Activated CD4-positive, CD25-positive, alpha-beta regulatory T cell treated with anti-CD3 and anti-CD28 coated beads, Interleukin-2, amount 50 U/mL, for 72 hours (primary cell): ENCODE results near the gene HPN.
A peak's percentile ranks its signal among the peaks of the same experiment; 100 is the strongest.
"Not testable (repeated sequence)": the region's sequence is repeated elsewhere in the genome, so short reads cannot be mapped to it uniquely, and the experiment has no call there.

ENCODE experiments used
- DNase-seq: peaks from one replicate; pipeline ENCODE4 v3.0.0; 2021

Gene HPN

DNA sequence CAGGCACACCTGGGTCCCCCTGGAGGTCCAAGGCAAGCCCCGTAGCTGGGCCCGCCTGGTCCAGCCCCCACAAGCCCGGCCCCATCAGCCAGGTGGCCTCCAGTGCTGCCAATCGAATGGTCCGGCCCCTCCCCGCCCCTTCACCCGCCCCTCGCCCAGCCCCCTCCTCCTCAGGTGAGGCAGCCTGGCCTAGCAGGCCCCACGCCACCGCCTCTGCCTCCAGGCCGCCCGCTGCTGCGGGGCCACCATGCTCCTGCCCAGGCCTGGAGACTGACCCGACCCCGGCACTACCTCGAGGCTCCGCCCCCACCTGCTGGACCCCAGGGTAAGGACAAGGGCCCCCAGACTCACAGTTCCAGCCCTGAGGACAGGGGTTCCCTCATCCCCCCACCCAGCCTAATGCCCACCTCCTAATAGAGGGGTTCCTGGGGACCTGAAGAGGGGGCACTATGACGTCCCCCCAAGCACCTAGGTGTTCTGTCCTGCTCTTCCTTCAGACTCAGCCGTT, at the start of gene HPN:
Gene HPN, plus strand, starts transcription at position 174 of the 508 bp plus-strand sequence. CDS start 786 bp downstream, outside the sequence.
- no peak for DNase-seq

DNA sequence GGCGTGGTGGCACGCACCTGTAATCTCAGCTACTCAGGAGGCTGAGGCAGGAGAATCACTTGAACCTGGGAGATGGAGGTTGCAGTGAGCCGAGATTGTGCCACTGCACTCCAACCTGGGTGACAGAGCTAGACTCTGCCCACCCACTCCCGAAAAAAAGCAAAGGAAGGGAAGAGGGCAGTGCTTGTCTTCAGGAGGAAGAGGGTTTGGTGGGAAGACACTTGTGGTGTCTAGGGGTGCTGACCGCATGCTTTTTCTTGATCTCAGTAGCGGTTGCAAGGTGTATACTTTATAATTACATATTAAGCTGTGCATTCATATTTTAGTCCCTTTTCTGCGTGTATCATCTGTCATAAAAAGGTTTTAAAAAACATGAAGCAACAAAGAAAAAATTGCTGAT, 48.9 kb upstream of the HPN start:
- not testable (repeated sequence) for DNase-seq

- DNase-seq: no peak
Observed at GRCh38 chr19:34994286-34994642, 47.3 kb upstream of the HPN start.

GRCh38 chr19:34994643-34995541, 46.6 kb upstream of the HPN start:
- DNase-seq: no peak

- no peak for DNase-seq
Observed at GRCh38 chr19:34995551-34995950, 46.0 kb upstream of the HPN start.

DNA sequence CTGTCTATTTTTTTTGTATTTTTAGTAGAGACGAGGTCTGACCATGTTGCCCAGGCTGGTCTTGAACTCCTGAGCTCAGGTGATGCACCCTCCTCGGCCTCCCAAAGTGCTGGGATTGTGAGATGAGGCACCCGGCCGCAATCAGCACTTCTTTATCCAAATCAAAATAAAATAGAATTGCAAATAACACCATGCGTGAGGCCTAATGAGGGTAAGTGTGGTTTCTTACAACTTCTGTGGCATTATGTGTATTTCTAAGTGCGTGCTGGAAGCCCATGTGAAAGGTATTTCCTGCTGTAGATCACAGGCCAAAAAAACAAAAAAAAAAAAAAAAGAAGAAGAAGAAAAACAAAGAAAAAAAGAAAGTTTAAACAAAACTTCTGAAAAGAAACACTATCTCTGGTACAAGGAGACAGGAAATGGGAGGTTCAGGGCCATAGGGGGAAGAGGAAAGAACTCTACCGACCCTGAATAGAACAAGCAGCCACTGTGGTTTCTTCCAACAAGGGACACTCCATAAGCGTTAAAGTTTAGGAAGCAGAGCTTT, 44.4 kb upstream of the HPN start:
- DNase-seq: no peak

GRCh38 chr19:34998224-34998623, 43.3 kb upstream of the HPN start:
- DNase-seq: not testable (repeated sequence)

DNA sequence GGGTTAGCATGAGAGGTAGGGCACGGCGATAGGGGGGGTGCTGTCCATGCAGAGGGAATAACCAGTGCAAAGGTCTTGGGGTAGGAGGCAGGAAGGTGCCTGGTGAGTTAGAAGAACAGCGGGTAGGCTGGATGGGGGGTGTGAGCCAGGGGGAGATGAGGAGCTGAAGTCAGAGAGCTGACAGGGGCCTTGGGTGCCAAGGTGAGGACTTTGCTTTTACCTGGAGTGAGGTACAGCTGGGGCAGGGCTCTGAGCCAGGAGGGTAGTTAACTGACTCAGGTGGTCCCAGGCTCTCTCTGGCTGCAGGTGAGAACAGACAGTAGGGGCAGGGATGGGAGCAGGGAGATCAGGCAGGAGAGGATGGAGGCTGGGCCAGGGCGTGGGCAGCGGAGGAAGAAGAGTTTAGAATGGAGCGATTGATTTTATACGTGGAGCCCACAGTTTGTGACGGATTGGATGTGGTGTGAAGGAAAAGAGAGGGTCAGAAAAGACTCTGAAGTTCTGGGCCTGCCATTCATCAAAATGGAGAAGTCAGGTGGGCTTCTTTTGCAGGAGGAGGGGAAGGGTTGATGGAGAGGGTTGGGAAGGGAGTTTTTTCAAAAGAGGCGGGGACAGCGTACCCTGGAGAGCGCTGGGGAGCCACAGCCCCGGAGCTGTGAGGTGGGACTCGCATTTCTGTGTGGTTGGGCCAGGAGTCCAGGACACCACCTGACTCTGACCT, 42.6 kb upstream of the HPN start:
- no peak for DNase-seq

- DNase-seq: peak; percentile 82
Observed at GRCh38 chr19:34999498-35000337, 41.8 kb upstream of the HPN start, which contains the start of gene GRAMD1A. Gene GRAMD1A, plus strand, starts transcription at chr19:35000323. Its CDS starts 156 bp downstream, at chr19:35000479.

DNA sequence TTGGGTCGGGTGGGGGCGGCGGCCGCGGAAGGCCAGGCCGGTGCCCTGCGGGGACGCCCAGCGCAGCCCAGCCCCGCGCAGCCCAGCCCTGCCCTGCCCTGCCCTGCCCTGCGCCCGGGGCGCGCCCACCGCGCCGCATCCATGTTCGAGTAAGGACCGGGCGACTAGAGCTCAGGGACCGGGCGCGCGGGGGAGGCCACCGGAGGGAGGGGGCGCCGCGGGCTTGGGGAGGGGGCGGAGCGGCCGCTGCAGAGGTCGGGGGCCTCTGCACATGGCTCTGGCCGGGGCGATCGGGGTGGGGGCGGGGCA, 41.2 kb upstream of the HPN start:
- no peak for DNase-seq

DNA sequence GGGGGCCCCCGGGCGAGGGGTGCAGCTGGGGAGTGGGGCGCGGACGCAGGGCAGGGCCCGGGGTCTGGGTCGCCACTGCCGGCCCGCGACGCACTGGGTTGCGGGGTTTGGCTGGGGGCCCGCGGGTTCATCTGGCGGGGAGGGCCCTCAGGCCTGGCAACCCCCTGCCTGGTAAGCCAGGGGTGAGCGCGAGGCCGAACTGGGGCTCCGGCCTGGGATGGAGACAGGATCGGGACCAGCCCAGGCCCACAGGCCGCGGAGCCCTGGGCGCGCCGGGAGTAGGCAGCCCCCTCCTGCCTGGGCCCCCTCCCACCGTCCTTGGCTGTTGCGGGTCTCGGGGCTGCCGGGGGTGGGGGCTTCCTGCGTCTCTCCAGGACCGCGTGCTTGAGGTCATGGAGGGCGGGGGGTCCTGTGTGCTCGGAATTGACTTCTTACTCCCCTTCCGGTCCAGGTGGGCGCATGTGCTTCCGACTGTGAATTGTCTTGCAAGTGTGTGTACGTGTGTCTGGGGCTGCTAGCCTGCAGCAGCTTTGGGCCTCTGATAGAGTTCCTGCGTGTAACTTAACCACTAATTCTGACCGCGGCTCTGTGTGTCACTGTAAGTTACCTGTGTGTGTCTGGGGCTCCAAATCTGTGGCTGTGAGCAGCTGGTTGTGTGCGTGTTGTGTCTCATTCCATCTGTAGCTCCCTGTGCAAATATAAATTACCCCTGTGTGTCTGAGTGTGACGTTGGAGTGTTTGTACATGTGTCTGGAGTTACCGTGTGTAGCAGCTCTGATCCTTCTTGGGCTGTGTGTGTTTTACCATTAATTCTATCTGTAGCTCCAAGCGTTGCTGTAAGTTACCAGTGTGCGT, 40.6 kb upstream of the HPN start:
- peak; percentile 54 for DNase-seq

- DNase-seq: no peak
Observed at GRCh38 chr19:35002037-35002535, 39.4 kb upstream of the HPN start.

DNA sequence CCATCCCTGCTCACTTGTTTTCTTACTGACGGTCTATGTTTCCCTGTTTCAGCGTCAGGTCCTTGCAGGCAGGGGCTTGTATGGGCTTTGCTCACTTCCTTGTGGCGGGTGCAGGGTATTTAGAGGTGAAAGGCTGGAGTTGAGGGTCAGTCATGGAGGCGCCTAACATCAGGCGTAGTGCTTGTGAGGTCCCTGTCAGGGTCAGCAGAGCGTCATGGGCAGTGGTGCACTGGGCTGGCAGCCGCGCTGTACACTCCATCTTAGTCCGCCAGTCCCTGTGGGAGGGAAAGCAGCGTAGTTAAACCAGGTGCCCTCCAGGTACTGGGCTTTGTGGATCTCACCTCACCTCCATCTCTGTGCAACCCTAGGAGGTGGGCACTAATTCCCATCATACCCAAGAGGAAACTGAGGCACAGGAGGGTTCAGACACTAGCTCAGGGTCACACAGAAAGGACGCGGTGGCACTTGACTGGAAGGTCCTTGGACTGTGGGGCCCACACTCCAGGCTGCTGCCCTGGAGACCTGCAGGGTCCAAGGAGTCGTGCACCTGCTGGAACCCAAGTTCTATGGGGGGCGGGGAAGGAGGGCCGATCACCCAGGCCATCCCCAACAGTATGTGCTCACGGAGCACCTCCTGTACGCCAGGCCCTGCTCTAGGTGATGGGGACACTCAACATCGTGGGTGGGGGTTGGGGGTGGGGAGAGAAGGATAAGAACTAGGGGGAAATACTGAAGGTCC, 36.8 kb upstream of the HPN start:
- no peak for DNase-seq

DNA sequence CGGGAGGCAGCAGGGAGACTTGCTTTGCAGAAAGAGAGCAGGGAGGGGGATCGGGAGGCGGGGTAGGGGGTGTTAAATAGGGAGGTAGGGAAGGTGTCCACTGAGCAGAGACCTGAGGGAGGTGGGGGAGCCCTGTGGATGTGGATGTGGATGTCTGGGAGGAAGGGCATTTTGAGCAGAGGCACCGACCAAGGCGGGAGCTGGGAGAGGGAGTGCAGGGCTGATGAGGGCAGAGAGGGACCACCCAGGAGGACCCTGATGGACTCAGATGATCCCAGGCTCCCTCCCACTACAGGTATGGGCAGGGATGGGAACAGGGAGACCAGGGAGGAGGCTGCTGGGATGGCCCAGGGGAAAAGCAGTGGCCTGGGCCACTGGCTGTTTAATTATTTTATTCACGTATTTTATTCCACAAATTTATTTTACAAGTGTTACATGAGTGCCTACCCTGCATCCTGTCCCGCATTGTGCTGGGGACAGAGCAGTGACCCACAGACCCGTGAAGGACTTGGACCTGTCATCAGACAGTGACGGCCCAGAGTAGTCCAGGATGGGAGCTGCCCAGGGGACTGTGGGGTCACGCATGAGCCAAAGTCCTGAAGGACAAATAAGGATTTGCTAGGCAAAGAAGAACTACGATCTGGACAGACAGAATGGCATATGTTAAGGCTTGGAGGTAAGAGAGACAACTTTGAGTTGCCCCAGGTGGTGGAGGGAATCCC, 36.1 kb upstream of the HPN start:
- no peak for DNase-seq

- not testable (repeated sequence) for DNase-seq
Observed at GRCh38 chr19:35006007-35006341, 35.5 kb upstream of the HPN start.

GRCh38 chr19:35006342-35006998, 35.1 kb upstream of the HPN start:
- DNase-seq: no peak

GRCh38 chr19:35006999-35007365, 34.5 kb upstream of the HPN start:
- DNase-seq: no peak

DNA sequence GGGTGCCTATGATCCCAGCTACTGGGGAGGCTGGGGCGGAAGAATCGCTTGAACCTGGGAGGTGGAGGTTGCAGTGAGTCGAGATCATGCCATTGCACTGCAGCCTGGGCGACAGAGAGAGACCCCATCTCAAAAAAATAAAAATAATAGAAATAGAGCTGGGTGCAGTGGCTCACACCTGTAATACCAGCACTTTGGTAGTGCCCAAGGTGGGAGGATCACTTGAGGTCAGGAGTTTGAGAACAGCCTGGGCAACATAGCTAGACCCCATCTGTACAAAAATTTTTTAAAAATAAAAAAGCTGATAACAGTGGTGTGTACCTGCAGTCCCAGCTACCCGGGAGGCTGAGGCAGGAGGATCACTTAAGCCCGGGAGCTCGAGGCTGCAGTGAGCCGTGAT, 34.1 kb upstream of the HPN start:
- not testable (repeated sequence) for DNase-seq

DNA sequence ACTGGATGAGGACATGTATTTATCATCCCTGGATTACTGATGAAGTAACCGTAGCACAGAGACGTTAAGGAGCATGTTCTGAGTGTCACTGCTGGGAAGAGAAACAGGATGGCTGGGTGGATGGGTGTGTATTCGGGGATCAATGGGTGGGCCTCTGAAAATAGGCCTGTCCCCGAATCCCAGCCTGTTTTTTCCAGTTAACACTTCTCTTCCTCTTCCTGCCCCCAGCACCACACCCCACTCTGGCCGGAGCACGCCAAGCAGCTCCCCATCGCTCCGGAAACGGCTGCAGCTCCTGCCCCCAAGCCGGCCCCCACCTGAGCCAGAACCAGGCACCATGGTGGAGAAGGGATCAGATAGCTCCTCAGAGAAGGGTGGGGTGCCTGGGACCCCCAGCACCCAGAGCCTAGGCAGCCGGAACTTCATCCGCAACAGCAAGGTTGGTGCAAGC, 32.6 kb upstream of the HPN start:
- no peak for DNase-seq
